Measurements from ENCODE around the gene PLIN4.
"Not testable (repeated sequence)": the region's sequence is repeated elsewhere in the genome, so short reads cannot be mapped to it uniquely, and the experiment has no call there.

DNA sequence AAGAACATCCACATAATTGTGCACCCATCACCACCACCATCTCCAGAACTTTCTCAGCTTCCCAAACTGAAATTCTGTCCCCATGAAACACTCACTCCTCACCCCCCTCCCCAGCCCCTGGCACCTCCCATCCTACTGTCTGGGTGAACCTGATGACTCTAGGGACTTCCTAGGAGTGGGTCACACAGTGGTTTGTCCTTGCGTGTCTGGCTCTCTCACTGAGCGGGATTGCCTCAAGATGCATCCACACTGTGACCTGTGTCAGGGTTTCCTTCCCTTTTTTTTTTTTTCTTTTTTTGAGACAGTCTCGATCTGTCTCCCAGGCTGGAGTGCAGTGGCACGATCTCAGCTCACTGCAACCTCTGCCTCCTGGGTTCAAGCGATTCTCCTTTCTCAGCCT lies 45.3 kb upstream of the PLIN4 start:
- TF ChIP-seq, protein P1, sequence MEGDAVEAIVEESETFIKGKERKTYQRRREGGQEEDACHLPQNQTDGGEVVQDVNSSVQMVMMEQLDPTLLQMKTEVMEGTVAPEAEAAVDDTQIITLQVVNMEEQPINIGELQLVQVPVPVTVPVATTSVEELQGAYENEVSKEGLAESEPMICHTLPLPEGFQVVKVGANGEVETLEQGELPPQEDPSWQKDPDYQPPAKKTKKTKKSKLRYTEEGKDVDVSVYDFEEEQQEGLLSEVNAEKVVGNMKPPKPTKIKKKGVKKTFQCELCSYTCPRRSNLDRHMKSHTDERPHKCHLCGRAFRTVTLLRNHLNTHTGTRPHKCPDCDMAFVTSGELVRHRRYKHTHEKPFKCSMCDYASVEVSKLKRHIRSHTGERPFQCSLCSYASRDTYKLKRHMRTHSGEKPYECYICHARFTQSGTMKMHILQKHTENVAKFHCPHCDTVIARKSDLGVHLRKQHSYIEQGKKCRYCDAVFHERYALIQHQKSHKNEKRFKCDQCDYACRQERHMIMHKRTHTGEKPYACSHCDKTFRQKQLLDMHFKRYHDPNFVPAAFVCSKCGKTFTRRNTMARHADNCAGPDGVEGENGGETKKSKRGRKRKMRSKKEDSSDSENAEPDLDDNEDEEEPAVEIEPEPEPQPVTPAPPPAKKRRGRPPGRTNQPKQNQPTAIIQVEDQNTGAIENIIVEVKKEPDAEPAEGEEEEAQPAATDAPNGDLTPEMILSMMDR (IDR thresholded peaks at IDR 0.05; ENCODE audit: low read depth, low read length, poor library complexity, severe bottlenecking) = not testable (repeated sequence)
- TF ChIP-seq EZH2phosphoT487 (IDR thresholded peaks at IDR 0.05; ENCODE audit: borderline replicate concordance, low read length) = not testable (repeated sequence)
